Esophagus squamous epithelium (tissue), 5 donors: ENCODE results near the gene SLC16A14. TPM values are rescaled to one million over a fixed set of nuclear protein-coding genes. Genes with fewer than 3 reads are reported as not detected.

ENCODE experiments used
- DNase-seq: peaks from one replicate; lab custom pipeline; 2025; lab: John Stamatoyannopoulos, UW
- H3K27ac ChIP-seq, 4 donors: fragments of 200-600 bp; sonication (generic); one replicate each; pipeline ENCODE4 v1.5.1; 2016 to 2019; ENCODE audit warnings: mild to moderate bottlenecking in 1 of 4
- H3K27me3 ChIP-seq, 4 donors: fragments of 200-600 bp; sonication (generic); 1 replicate in 3 of 4; 2 replicates in 1 of 4; pipeline versions ENCODE4 v1.5.1 to v1.6.0; 2017 to 2021; ENCODE audit warnings: antibody characterized with exemption in 1 of 4
- H3K36me3 ChIP-seq, 3 donors: fragments of 200-600 bp; sonication (generic); one replicate each; pipeline ENCODE4 v1.5.1; 2016 to 2019
- H3K4me1 ChIP-seq, 3 donors: fragments of 200-600 bp; sonication (generic); one replicate each; pipeline ENCODE4 v1.5.1; 2017 to 2019
- H3K4me3 ChIP-seq, 4 donors: fragments of 200-600 bp; sonication (generic); 1 replicate in 3 of 4; 2 replicates in 1 of 4; pipeline ENCODE4 v1.5.1; 2016 to 2019; ENCODE audit warnings: mild to moderate bottlenecking in 2 of 4, moderate library complexity in 1 of 4
- H3K9me3 ChIP-seq, 3 donors: fragments of 200-600 bp; sonication (generic); one replicate each; pipeline ENCODE4 v1.5.1; 2016 to 2019
- CTCF ChIP-seq, 6 experiments: fragments of 450-650 bp in 4 of 6; fragments of 200-600 bp in 2 of 6; sonication (generic) in 2 of 6; IDR thresholded peaks; one replicate each; pipeline ENCODE4 v1.5.1; 2016 to 2019; ENCODE audit warnings: antibody characterized with exemption in 6 of 6, mild to moderate bottlenecking in 4 of 6, moderate library complexity in 4 of 6
- POLR2A ChIP-seq, 4 donors: fragments of 450-650 bp; IDR thresholded peaks; one replicate each; pipeline ENCODE4 v1.6.1; 2017; ENCODE audit warnings: antibody characterized with exemption in 4 of 4, mild to moderate bottlenecking in 4 of 4, moderate library complexity in 3 of 4
- WGBS, 2 donors: methylation state at CpG; one replicate each; pipeline ENCODE4 v1.1.5; 2018; 5-methylcytosine and 5-hydroxymethylcytosine counted together
- intact Hi-C: fragments of 100-400 bp; cut with DNase I; formaldehyde crosslinking; loops from one replicate; pipeline ENCODE4 v1.15.0; 2022
- total RNA-seq, 4 donors: library from RNA; depleted of rRNA; stranded (reverse); fragments of >200 nt; gene quantifications; one replicate each; pipeline ENCODE4 v1.1.0, GENCODE V29; 2016
- donor health status: DM: yes; HTN: yes; CAD: no.

SLC16A14 gene
- total RNA-seq, 4 donors from 2014 or later, result 1.9 to 7.5 (median 4.9) TPM

GRCh38 chr2:230090967-230091366 lies 22.2 kb upstream of the SLC16A14 start:
- peak overlapping the region in 2 of 4 donors; percentile 69 to 70 for H3K27ac ChIP-seq
- 50 to 76% methylated on average over 2 of the region's 2 CpGs for WGBS, 2 donors
- intact Hi-C loops, result no loop called here

GRCh38 chr2:230085201-230085600 lies 16.5 kb upstream of the SLC16A14 start:
- Histone ChIP-seq H3K4me3 (no peak overlapping the region), H3K9me3 (no peaks in the 10 kb centered on the region), H3K27me3 (no peaks in the 10 kb centered on the region), H3K4me1 (peaks cover 0 to 17% (median 0%) of the 10 kb centered on the region in 3 donors), H3K27ac (no peak overlapping the region), H3K36me3 (no peaks in the 10 kb centered on the region)
- DNase-seq, result no peak
- 78 to 83% methylated on average over 7 of the region's 7 CpGs for WGBS, 2 donors
- TF ChIP-seq POLR2A (IDR thresholded peaks at IDR 0.05) (no peak), CTCF (IDR thresholded peaks at IDR 0.05) (no peak)
- intact Hi-C loops, result no loop called here

More at GRCh38 chr2:230090967-230091366, 22.2 kb upstream of the SLC16A14 start:
- no peak for DNase-seq
- Histone ChIP-seq H3K4me3 (no peak overlapping the region), H3K27me3 (no peaks in the 10 kb centered on the region), H3K9me3 (no peaks in the 10 kb centered on the region), H3K36me3 (no peaks in the 10 kb centered on the region), H3K4me1 (peaks cover 0 to 32% (median 0%) of the 10 kb centered on the region in 3 donors)
- no peak for TF ChIP-seq POLR2A (IDR thresholded peaks at IDR 0.05)
- no peak for TF ChIP-seq CTCF (IDR thresholded peaks at IDR 0.05)

GRCh38 chr2:230077851-230078547 lies 9.3 kb upstream of the SLC16A14 start:
- no peak for DNase-seq
- Histone ChIP-seq H3K9me3 (no peaks in the 10 kb centered on the region), H3K4me3 (no peak overlapping the region), H3K27ac (no peak overlapping the region), H3K27me3 (no peaks in the 10 kb centered on the region), H3K36me3 (no peaks in the 10 kb centered on the region), H3K4me1 (no peaks in the 10 kb centered on the region)
- TF ChIP-seq POLR2A (IDR thresholded peaks at IDR 0.05) (no peak), CTCF (IDR thresholded peaks at IDR 0.05) (no peak)
- WGBS, 2 donors, result 55 to 75% methylated on average over 2 to 5 of the region's 5 CpGs
- intact Hi-C loops, result no loop called here

GRCh38 chr2:230076819-230077218 lies 8.1 kb upstream of the SLC16A14 start:
- no peak for DNase-seq
- no peak for TF ChIP-seq CTCF (IDR thresholded peaks at IDR 0.05)
- TF ChIP-seq POLR2A (IDR thresholded peaks at IDR 0.05), result no peak
- intact Hi-C loops, result no loop called here

GRCh38 chr2:230075988-230076631 lies 7.4 kb upstream of the SLC16A14 start:
- TF ChIP-seq POLR2A (IDR thresholded peaks at IDR 0.05), result no peak
- TF ChIP-seq CTCF (IDR thresholded peaks at IDR 0.05), result peak in 1 of 6 experiments; percentile 34
- intact Hi-C loops, result no loop called here
- Histone ChIP-seq H3K27ac (no peak overlapping the region), H3K36me3 (no peaks in the 10 kb centered on the region), H3K4me1 (no peaks in the 10 kb centered on the region), H3K9me3 (no peaks in the 10 kb centered on the region), H3K27me3 (no peaks in the 10 kb centered on the region), H3K4me3 (no peak overlapping the region)
- WGBS, 2 donors, result 80 to 82% methylated on average over 7 to 8 of the region's 8 CpGs
- no peak for DNase-seq

More at GRCh38 chr2:230076819-230077218, 8.1 kb upstream of the SLC16A14 start:
- Histone ChIP-seq H3K9me3 (no peaks in the 10 kb centered on the region), H3K27ac (no peak overlapping the region), H3K4me3 (no peak overlapping the region), H3K4me1 (no peaks in the 10 kb centered on the region), H3K36me3 (no peaks in the 10 kb centered on the region), H3K27me3 (no peaks in the 10 kb centered on the region)
- 80 to 81% methylated on average over 2 of the region's 2 CpGs for whole genome bisulfite sequencing, 2 donors
